HuH-7 (cell line): ENCODE measurements around the gene ELF5.
A peak's percentile ranks its signal among the peaks of the same experiment; 100 is the strongest.

ENCODE experiments used
- DNase-seq: peaks from one replicate; pipeline ENCODE4 v3.0.0; 2011; ENCODE audit warnings: low spot score

The ELF5 gene

GRCh38 chr11:34454308-34455032 lies 59.1 kb downstream of the ELF5 start:
- DNase-seq: no peak

DNA sequence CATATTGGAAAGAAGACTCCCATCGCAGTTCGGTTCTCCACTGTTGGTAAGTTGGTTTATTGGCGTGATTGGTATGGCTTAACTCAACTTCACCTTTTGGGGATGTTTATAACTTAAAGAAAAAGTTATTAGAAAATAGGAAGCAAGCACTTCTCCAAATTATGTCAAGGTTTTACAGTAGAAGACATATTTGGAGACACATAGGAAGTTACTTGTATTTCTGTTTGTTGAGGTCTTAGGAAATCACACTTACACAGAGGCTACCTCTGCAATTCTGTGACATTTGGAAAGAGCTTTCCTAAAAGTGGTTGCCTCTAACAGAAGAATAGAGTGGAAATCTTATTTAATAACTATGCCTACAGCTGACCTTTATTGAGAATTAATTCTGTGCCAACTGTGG lies 62.5 kb downstream of the ELF5 start:
- DNase-seq: no peak

GRCh38 chr11:34449013-34449412 lies 64.6 kb downstream of the ELF5 start:
- DNase-seq: no peak

DNA sequence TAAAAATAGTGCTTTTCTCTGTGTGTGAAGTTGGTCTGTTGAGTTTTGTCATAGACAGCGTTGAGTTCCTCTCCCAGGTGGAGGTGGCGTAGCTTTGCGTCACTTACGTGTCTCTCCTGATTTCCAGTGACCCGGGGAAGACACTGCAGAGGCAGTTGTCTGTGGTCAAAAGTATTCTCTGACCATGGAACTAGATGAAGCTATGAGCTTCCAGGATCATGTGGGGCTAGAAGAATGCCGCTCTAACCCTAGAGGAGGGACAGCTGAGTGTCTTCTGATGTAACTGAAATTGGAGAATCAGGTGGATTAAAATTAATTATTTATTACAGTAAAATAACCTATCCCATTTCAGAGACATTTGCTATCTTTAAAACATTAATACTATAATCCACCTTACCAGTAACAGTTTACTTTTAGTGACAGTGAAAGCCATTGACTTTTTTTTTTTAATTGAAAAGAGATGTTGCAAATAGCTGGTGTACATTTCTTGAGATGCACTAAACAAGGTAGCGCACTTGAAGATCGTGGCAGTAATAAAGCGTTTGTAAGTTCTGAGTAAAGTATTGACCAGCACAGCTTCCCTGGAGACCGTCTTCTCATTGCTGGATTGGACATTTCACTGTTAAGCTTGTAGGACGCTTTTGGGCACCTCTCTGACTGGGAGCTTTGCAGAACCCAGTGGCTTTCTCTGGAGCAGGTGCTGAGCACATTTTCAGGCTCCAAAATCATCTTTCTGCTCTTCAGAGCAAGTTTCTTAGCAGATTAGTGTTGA lies 65.2 kb downstream of the ELF5 start:
- DNase-seq: no peak

DNA sequence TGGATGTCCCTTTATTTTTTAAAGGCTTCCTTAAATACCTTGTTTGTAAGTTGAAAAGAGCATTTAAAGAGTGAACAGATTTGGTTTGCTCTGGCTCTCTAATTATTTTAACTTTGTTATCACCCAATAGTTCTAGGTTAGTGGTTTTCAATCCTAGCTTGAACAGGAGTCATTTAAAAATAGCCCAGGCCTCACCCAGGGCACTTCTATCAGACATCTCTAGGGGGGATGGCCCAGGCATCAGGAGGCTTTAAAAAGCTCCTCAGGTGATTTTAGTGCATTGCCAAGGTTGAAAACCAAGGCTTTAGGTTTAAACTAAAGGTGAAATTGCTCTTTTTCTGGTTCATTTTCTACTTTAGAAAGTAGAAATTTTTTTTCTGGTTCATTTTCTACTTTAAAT lies 66.5 kb downstream of the ELF5 start:
- DNase-seq: no peak

GRCh38 chr11:34446386-34446785 lies 67.2 kb downstream of the ELF5 start:
- DNase-seq: no peak

- DNase-seq: no peak
Measured at GRCh38 chr11:34445956-34446355, 67.6 kb downstream of the ELF5 start.

GRCh38 chr11:34444428-34444827 lies 69.2 kb downstream of the ELF5 start:
- no peak for DNase-seq

DNA sequence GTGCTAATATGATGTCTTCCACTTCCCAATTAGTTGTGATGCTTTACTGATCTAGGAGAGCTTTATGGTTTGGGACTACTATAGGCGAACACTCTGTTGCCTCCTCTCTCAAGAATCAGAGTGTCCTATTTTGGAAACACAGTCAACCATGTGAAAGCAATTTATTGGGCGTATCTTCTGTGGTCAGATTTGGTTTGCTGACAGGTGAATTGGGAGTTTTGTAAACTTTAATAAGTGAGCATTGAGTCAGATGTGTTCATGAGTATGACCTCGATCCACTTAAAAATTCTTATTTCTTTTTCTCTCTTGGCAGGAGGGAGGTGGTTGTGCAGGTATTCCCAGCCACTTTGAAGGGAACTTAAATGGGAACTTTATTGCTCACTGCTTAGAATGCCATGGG lies 70.5 kb downstream of the ELF5 start:
- DNase-seq: no peak

- DNase-seq: no peak
Measured at GRCh38 chr11:34441814-34442213, 71.8 kb downstream of the ELF5 start.

DNA sequence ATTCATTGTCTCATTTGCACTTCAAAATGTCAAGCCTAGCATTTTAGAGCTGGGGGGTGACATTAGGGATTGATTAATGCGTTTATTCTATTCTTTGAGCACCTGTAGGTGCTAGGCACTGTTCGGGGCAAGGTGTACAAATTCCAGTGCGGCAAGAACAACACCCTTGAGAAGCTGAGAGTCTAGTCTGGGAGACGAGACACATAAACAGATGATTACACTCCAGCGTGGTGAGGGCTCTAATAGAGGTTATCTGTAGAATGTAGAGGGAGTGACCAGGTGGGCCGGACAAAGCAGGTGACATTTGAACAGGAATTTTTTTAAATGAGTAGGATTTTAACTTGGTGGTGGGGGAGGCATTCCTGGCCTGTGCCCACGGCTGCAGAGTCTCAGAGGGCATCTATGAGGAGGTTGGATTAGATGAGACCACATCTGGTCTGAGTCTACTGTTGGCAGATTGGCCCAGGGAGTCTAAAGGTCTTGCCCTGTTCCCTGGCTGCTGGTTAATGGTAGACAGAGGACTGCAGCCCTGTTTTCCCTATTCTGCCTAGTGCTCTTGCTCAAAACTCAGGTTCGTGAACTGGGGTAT lies 73.9 kb downstream of the ELF5 start:
- DNase-seq: no peak

DNA sequence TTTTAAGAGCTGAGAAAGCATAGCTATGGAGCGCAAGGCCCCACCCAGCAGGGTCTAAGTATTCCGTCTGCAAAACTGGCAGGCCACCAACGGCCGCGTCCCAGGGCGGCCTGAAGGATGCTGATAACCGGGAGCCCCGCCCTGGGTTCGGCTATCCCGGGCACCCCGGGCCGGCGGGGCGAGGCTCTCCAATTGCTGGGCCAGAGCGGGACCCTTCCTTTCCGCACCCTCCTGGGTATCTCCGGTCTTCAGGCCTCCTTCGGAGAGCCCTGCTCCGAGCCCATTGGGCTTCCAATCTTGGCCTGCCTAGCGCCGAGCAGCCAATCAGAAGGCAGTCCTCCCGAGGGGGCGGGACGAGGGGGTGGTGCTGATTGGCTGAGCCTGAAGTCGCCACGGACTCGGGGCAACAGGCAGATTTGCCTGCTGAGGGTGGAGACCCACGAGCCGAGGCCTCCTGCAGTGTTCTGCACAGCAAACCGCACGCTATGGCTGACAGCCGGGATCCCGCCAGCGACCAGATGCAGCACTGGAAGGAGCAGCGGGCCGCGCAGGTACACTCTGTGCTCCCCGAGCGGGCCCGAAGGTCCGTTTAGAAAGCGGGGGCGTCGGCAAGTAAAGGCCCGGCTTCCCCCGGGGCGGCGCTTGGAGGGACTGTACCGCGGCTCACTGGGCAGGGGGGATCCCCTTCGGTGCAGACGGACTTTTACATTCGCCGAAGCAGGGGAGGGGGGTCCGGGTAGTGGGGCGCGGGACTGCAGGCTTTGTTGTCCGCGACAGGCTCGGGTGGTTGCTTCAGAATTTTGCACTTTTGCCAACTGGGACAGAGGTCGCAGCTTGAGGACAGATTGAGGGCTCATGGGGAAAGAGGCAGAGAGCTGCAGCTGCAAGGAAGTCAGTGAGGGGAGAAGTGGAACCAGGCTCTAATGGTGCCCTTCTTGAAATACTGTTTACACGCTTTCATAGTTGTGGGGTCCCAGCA lies 74.8 kb downstream of the ELF5 start, which contains the start of gene CAT:
Gene CAT, plus strand, starts transcription at position 406 of the 979 bp plus-strand sequence. Its CDS starts 80 bp downstream, at position 486.
- peak; percentile 82 for DNase-seq

DNA sequence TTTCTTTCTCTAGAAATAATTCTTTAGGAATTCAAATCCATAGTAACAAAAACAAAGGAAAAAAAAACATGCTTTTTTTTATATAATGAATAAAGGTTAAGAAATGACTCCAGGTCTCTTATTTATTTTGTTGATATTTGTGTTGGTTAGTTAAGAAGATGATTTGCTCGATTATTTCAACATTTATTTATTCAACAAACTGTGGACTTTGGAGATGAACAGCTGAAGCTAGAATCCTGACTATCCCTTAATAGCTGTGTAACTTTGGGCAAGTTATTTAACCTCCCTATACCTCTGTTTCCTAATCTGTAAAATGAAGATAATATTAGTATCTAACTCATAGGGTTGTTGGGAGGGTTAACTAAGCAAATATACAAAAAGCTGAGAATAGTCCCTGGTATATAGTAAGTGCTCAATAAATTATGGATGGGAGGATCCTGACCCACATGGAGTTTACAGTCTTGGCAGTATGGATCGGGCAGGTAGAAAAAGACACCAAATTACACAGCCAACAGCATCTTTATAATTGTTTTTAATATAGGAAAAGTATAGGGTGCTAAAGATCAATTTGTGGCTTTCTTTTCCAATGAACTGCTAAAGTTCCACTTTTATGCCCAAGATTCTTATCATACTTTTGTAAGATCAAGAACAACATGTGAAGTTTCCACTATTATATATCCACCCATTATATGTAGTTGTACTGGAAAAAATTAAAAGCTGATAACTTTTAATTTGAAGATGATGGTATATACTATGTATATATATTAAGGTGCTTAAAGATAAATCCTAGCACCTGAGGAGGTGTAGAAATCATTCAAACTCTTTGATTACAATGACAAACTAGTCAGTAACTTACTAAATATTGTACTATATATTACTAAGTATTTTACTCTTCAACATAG lies 76.1 kb downstream of the ELF5 start:
- no peak for DNase-seq

DNA sequence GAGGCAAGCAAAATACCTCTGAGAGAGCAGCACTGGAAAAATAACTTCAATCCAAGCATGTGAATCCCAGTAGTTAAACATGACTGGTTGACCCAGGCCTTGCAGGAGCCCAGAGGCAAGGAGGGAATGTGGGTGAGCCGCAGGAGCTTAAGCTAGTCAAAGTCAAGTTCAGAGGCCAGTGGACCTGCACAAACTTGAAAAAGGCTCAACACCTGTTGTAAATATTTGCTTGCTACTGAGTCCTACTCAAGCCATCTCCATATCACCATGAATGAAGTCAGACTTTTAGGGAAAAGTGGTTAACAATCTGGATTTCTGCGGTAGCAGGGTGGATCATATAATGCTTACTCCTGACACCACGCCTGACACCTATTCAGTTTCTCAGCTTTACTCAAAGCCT lies 79.7 kb downstream of the ELF5 start:
- DNase-seq: no peak

GRCh38 chr11:34432822-34433221 lies 80.8 kb downstream of the ELF5 start:
- DNase-seq: no peak

GRCh38 chr11:34431979-34432378 lies 81.6 kb downstream of the ELF5 start:
- DNase-seq: no peak
